GM12801 (cell line): ENCODE data around the gene MATK.

Source experiments
- CTCF ChIP-seq: IDR thresholded peaks from one replicate; pipeline ENCODE4 v1.5.1; 2011; ENCODE audit warnings: control low read depth; ENCODE audit not compliant: insufficient read length; ENCODE audit errors: extremely low read depth

MATK gene

DNA sequence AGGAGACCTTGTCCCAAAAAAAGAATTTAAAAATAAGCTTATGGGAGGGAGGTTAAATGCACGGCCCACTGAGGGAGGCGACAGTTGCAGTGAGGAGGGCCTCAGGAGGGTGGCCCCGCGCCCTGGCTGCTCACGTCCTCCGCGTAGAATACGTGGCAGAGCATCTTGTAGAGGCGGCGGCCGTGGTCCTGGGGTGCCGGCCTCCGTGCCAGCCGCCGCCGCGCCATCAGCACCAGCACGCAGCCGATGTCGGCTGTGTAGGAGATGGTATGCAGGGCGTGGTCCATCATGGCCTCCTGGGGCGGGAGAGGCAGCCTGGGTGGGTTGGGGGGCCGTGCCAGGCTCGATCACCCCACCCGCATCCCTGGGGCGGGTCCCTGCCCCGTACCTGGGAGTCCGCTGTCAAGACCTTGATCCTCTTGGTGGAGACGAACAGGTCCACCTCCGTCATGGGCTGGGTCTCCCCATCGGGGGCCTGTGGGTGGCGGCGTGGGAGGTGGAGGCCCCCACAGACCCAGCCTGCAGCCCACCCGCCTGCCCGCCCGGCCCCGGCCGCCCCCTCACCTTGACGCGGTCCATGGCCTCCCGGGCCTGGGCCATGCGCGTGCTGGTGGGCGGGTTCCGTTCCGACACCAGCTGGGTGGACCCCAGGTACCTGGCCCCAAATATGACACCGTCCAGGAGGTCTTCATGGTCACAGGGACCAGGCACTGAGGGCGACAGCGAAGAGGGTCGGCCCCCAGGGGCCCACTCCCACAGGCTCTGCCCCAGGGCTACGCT, 32.4 kb downstream of the MATK start:
- TF ChIP-seq CTCF, result no peak

- TF ChIP-seq CTCF, result no peak
Measured at GRCh38 chr19:3752492-3752891, 33.7 kb downstream of the MATK start.

- no peak for TF ChIP-seq CTCF
Measured at GRCh38 chr19:3751236-3751635, 34.9 kb downstream of the MATK start.

DNA sequence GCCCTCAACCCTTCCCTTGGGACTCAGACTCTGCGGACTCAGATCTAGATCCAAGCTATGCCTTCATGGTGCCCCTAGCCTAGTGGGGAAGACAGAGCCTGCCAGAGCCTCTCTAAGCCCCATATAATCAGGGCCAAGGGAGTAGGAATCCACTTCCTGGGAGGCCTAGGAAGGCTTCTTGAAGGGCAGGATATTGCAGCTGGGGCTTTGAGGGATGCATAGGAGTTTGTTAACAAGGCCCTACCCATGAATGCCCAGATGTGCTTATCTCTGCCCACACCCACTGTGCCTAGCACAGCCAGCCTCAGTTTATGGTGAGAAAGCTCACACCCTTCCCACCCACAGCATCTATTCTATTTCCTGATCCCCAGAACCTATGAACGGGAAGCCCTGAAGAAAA, 36.0 kb downstream of the MATK start:
- TF ChIP-seq CTCF, result no peak

- TF ChIP-seq CTCF, result no peak
Measured at GRCh38 chr19:3748965-3749364, 37.2 kb downstream of the MATK start.

DNA sequence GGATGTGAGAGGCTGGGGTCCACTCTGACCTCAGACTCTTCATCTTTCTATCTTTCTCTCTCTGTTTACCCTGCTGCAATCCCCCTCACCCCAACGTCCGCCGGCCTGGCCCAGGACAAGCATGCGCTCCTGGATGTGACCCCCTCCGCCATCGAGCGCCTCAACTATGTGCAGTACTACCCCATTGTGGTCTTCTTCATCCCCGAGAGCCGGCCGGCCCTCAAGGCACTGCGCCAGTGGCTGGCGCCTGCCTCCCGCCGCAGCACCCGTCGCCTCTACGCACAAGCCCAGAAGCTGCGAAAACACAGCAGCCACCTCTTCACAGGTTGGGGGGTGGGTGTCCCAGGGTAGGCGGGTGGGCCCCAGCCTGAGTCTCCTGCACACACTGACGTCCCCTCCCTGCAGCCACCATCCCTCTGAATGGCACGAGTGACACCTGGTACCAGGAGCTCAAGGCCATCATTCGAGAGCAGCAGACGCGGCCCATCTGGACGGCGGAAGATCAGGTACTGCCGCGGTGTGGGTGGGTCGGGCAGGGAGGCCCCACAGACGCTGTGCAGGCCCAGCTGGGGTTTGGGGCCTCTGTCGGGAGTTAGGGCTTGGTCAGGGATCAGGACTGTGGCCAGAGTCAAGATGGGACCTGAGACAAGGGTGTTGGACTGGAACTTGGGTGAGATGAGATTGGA, 39.7 kb downstream of the MATK start:
- no peak for TF ChIP-seq CTCF

DNA sequence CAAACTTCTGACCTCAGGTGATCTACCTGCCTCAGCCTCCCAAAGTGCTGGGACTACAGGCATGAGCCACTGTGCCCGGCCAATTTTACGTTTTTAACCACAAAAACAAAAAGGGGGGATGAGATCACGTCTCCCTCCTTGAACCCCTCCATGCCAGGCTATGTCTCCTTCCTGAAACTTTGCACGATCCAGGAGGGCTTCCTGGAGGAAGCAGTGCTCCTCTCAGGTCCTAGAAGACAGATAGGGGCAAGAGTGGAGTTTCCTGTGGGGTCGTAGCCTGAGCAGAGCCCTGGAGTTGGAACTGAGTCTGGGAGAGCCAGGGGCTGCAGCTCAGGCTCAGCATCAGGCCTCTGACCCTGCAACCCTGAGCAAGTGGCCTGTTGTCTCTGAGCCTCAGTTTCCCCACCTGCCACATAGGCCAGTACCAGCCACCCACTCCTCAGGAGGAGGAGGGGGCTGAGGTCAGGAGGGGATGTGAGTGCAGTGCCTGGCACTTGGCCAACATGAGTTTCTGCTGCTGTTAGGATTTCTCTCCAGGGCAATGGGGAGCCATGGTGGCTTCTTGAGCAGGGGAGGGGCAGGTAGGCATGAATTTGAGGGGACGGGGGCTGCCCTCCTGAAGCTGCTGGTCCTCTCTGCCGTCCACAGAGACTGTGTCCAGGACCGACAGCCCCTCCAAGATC, 40.7 kb downstream of the MATK start:
- TF ChIP-seq CTCF, result no peak
